ENCODE measurements around the gene TUBB6. TPM values are rescaled to one million over a fixed set of nuclear protein-coding genes. Genes with fewer than 3 reads are reported as not detected.

The TUBB6 gene
- total RNA-seq, 4 donors from 2014 or later, result 20.7 to 111 (median 50.5) TPM

DNA sequence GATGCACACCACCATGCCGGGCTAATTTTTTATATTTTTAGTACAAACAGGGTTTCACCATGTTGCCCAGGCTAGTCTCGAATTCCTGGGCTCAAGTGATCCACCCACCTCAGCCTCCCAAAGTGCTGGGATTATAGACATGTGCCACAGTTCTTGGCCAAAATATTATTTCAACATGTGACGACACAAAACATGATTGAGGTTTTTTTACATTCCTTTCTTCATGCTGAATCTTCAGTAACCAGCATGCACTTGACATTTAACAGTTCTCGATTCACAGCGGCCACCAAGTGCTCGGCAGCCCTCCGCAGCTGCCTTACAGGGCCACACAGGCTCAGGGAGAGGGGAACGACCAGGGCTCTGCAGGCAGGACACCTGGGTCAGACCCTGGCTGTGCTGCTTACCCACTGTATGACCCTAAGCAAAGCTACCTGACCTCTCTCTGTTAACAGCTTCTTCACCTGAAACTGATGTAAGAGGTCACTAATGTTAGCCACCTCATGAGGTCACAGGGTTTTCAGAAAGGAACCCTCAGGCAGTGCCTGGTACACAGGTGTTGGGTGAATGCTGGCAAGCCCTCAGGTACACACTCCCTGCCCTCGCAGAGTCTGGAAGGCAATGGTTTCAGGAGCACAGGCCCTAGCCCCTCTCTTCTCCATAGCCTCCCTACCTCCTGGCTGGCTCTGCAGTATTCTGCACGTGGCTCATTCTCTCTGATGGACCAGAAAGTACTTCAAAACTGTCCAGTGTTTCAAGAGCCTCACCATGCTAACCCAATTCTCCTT is 25.7 kb downstream of the TUBB6 start:
- TF ChIP-seq POLR2A (IDR thresholded peaks at IDR 0.05), result no peak
- TF ChIP-seq, protein P1, sequence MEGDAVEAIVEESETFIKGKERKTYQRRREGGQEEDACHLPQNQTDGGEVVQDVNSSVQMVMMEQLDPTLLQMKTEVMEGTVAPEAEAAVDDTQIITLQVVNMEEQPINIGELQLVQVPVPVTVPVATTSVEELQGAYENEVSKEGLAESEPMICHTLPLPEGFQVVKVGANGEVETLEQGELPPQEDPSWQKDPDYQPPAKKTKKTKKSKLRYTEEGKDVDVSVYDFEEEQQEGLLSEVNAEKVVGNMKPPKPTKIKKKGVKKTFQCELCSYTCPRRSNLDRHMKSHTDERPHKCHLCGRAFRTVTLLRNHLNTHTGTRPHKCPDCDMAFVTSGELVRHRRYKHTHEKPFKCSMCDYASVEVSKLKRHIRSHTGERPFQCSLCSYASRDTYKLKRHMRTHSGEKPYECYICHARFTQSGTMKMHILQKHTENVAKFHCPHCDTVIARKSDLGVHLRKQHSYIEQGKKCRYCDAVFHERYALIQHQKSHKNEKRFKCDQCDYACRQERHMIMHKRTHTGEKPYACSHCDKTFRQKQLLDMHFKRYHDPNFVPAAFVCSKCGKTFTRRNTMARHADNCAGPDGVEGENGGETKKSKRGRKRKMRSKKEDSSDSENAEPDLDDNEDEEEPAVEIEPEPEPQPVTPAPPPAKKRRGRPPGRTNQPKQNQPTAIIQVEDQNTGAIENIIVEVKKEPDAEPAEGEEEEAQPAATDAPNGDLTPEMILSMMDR (IDR thresholded peaks at IDR 0.05), result no peak
- H3K27ac ChIP-seq, result no peak overlapping the region
- H3K36me3 ChIP-seq, result peaks cover 0 to 64% (median 0%) of the 10 kb centered on the region in 3 donors
- no peaks in the 10 kb centered on the region for H3K27me3 ChIP-seq
- H3K4me1 ChIP-seq, result peaks cover 0 to 10% (median 0%) of the 10 kb centered on the region in 4 donors
- DNase-seq, result no peak
- H3K9me3 ChIP-seq, result no peaks in the 10 kb centered on the region
- H3K4me3 ChIP-seq, result no peak overlapping the region

DNA sequence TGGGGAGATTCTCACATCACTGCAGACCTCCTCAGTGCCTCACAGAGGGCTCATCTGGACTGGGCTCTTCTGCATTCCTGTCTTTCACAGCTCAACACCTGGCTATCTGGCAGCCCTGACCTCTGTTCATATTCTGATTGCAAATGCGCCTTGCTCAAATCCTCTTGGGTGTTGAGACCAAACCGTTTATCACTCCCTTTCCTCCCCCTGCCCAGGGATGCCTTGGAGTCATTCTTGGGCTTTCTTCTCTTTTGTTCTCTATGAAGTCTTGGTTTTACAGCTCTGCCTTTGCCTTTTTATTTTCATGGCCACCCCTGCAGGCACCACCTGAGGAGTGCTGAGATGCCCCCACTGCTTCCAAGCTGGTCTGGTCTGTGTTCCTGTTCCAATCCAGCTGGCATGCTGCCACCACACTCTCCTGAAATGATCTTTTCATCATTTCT is 26.3 kb downstream of the TUBB6 start:
- Histone ChIP-seq H3K4me3 (no peak overlapping the region), H3K9me3 (no peaks in the 10 kb centered on the region), H3K27ac (no peak overlapping the region), H3K36me3 (peaks cover 0 to 64% (median 0%) of the 10 kb centered on the region in 3 donors), H3K27me3 (no peaks in the 10 kb centered on the region), H3K4me1 (peaks cover 0 to 10% (median 0%) of the 10 kb centered on the region in 4 donors)
- DNase-seq, result no peak
- TF ChIP-seq POLR2A (IDR thresholded peaks at IDR 0.05), result no peak
- TF ChIP-seq, protein P1 (IDR thresholded peaks at IDR 0.05), result no peak

DNA sequence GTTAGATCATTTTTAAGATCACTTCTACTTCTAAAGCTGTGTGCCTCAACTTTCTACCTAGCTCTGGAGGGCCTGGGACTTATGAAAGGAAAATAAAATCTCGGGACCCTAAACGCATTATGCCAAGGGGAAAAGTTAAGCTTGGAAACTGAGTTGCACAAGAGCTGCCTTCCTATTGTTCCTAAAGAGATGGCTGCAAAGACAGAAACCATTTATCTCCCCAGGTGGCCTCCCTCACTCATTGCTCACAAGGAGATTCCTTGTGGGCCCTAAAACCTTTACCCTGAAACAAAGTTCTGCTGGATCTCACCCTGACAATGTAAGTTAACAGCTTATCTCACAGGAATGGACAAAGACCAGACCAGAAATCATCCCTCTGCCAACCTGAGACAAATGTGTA is 26.8 kb downstream of the TUBB6 start:
- Histone ChIP-seq H3K4me3 (no peak overlapping the region), H3K36me3 (peaks cover 0 to 66% (median 0%) of the 10 kb centered on the region in 3 donors), H3K27me3 (no peaks in the 10 kb centered on the region), H3K4me1 (peaks cover 0 to 10% (median 0%) of the 10 kb centered on the region in 4 donors), H3K27ac (no peak overlapping the region), H3K9me3 (no peaks in the 10 kb centered on the region)
- no peak for TF ChIP-seq POLR2A (IDR thresholded peaks at IDR 0.05)
- TF ChIP-seq, protein P1 (IDR thresholded peaks at IDR 0.05), result no peak
- no peak for DNase-seq

DNA sequence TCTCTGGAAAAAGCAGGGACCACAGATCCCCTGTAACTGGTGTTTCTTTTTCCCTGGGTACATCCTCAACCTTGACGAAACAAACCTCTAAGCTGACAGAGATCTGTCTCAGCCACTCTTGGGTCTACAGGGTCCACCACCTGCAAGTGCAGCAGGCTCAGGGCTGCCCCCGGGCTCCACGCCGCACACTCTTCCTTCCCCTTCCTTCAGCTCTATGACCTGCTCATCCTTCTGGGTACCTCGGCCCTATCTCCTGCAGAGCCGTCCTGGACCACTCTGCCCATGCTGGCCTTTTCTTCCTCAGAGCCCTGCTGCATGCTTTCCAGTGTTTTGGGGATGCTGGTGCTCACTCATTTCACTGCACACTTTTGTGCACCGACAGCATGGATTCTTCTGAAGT is 27.5 kb downstream of the TUBB6 start:
- Histone ChIP-seq H3K9me3 (no peaks in the 10 kb centered on the region), H3K27ac (no peak overlapping the region), H3K4me3 (no peak overlapping the region), H3K36me3 (peaks cover 0 to 66% (median 0%) of the 10 kb centered on the region in 3 donors), H3K4me1 (peaks cover 0 to 10% (median 0%) of the 10 kb centered on the region in 4 donors), H3K27me3 (no peaks in the 10 kb centered on the region)
- TF ChIP-seq, protein P1 (IDR thresholded peaks at IDR 0.05), result no peak
- TF ChIP-seq POLR2A (IDR thresholded peaks at IDR 0.05), result no peak
- no peak for DNase-seq

DNA sequence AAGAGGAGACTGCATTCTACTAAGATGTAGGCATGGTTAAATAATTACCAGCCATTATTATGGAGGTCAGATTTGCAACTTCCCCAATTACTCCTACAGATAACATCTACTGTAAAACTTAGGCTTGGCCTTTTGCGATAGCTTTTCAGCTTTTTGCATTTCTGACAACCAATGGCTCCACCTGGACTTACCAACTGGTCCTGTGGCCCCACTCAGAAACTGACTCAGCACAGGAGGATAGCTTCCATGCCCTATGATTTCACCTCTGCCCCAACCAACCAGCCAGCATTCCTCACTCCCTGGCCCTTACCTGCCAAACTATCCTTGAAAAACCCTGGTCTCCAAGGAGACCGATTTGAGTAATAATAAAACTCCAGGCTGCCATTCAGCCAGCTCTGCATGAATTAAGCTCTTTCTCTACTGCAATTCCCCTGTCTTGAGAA is 28.2 kb downstream of the TUBB6 start:
- no peaks in the 10 kb centered on the region for H3K27me3 ChIP-seq
- no peak overlapping the region for H3K27ac ChIP-seq
- H3K4me3 ChIP-seq, result no peak overlapping the region
- H3K4me1 ChIP-seq, result peaks cover 0 to 10% (median 0%) of the 10 kb centered on the region in 4 donors
- no peaks in the 10 kb centered on the region for H3K9me3 ChIP-seq
- DNase-seq, result no peak
- TF ChIP-seq POLR2A (IDR thresholded peaks at IDR 0.05), result no peak
- TF ChIP-seq, protein P1 (IDR thresholded peaks at IDR 0.05), result no peak
- peaks cover 0 to 71% (median 0%) of the 10 kb centered on the region in 3 donors for H3K36me3 ChIP-seq

All from Peyer's patch (tissue), 4 donors.